H9 (cell line): ENCODE measurements around the gene TMEM161A. TPM values are rescaled to one million over a fixed set of nuclear protein-coding genes. Genes with fewer than 3 reads are reported as not detected.

ENCODE experiments used
- DNase-seq: peaks from one replicate; pipeline ENCODE4 v3.0.0-alpha.2; 2017
- H2AFZ ChIP-seq: one replicate; pipeline ENCODE4 v1.6.1; 2013; ENCODE audit warnings: mild to moderate bottlenecking, low read length, control low read depth, moderate library complexity
- H2AK5ac ChIP-seq: 2 replicates; pipeline ENCODE4 v1.6.1; 2013; ENCODE audit warnings: low read length, control low read depth, mixed read lengths; ENCODE audit not compliant: insufficient read length
- H2BK120ac ChIP-seq: one replicate; pipeline ENCODE4 v1.6.1; 2013; ENCODE audit warnings: low read depth, mild to moderate bottlenecking, low read length, control low read depth, inconsistent platforms; ENCODE audit not compliant: poor library complexity, severe bottlenecking
- H2BK12ac ChIP-seq: 2 replicates; pipeline ENCODE4 v1.6.1; 2013; ENCODE audit warnings: low read length, control low read depth, mixed read lengths, low read depth; ENCODE audit not compliant: insufficient read length
- H2BK15ac ChIP-seq: 2 replicates; pipeline ENCODE4 v1.6.1; 2013; ENCODE audit warnings: low read depth, low read length, control low read depth
- H2BK20ac ChIP-seq: one replicate; pipeline ENCODE4 v1.6.1; 2013; ENCODE audit warnings: low read depth, mild to moderate bottlenecking, low read length, control low read depth, inconsistent platforms; ENCODE audit not compliant: poor library complexity, severe bottlenecking
- H2BK5ac ChIP-seq: 2 replicates; pipeline ENCODE4 v1.6.1; 2013; ENCODE audit warnings: low read length, control low read depth, mixed read lengths; ENCODE audit not compliant: insufficient read length
- H3K14ac ChIP-seq: 2 replicates; pipeline ENCODE4 v1.6.1; 2013; ENCODE audit warnings: low read length, control low read depth; ENCODE audit not compliant: insufficient read depth
- H3K18ac ChIP-seq: 2 replicates; pipeline ENCODE4 v1.6.1; 2013; ENCODE audit warnings: low read depth, mild to moderate bottlenecking, mixed read lengths, low read length, control low read depth; ENCODE audit not compliant: insufficient read length
- H3K23ac ChIP-seq: 2 replicates; pipeline ENCODE4 v1.6.1; 2013; ENCODE audit warnings: low read length, control low read depth, mixed read lengths, low read depth; ENCODE audit not compliant: insufficient read length
- H3K23me2 ChIP-seq: 2 replicates; pipeline ENCODE4 v1.6.1; 2013; ENCODE audit warnings: low read depth, mild to moderate bottlenecking, mixed read lengths, low read length, control low read depth; ENCODE audit not compliant: insufficient read length, poor library complexity, severe bottlenecking
- H3K27ac ChIP-seq: 2 replicates; pipeline ENCODE4 v1.5.1; 2013; ENCODE audit warnings: low read length, control low read depth, mixed read lengths, low read depth; ENCODE audit not compliant: insufficient read length
- H3K27me3 ChIP-seq: 2 replicates; pipeline ENCODE4 v1.6.1; 2013; ENCODE audit warnings: low read length, control low read depth, inconsistent platforms; ENCODE audit not compliant: insufficient read depth
- H3K4ac ChIP-seq: 2 replicates; pipeline ENCODE4 v1.6.1; 2013; ENCODE audit warnings: low read depth, mild to moderate bottlenecking, control low read depth, inconsistent platforms, low read length, moderate library complexity
- H3K4me1 ChIP-seq: 2 replicates; pipeline ENCODE4 v1.6.1; 2013; ENCODE audit warnings: low read length, control low read depth, inconsistent platforms; ENCODE audit not compliant: insufficient read depth
- H3K4me2 ChIP-seq: 2 replicates; pipeline ENCODE4 v1.6.1; 2013; ENCODE audit warnings: low read length, control low read depth, mixed read lengths; ENCODE audit not compliant: insufficient read length, insufficient read depth
- H3K56ac ChIP-seq: 2 replicates; pipeline ENCODE4 v1.6.1; 2013; ENCODE audit warnings: low read depth, mild to moderate bottlenecking, mixed read lengths, low read length, control low read depth; ENCODE audit not compliant: insufficient read length
- H3K79me1 ChIP-seq: 2 replicates; pipeline ENCODE4 v1.6.1; 2013; ENCODE audit warnings: low read depth, mild to moderate bottlenecking, moderate library complexity, low read length, control low read depth, inconsistent platforms; ENCODE audit not compliant: insufficient read depth, poor library complexity, severe bottlenecking
- H3K79me2 ChIP-seq: 2 replicates; pipeline ENCODE4 v1.6.1; 2013; ENCODE audit warnings: low read length, control low read depth, inconsistent platforms; ENCODE audit not compliant: insufficient read depth
- H3K9ac ChIP-seq: 2 replicates; pipeline ENCODE4 v1.6.1; 2013; ENCODE audit warnings: low read length, control low read depth, mixed read lengths; ENCODE audit not compliant: insufficient read length; ENCODE audit errors: extremely low read depth
- H3K9me3 ChIP-seq: one replicate; pipeline ENCODE4 v1.6.1; 2013; ENCODE audit warnings: low read depth, low read length, inconsistent platforms; ENCODE audit not compliant: control insufficient read depth
- H3T11ph ChIP-seq: one replicate; pipeline ENCODE4 v1.6.1; 2013; ENCODE audit warnings: mild to moderate bottlenecking, low read length, control low read depth, inconsistent platforms
- H4K20me1 ChIP-seq: one replicate; pipeline ENCODE4 v1.6.1; 2013; ENCODE audit not compliant: control insufficient read depth, insufficient read length, insufficient read depth
- H4K5ac ChIP-seq: 2 replicates; pipeline ENCODE4 v1.6.1; 2013; ENCODE audit warnings: low read depth, mild to moderate bottlenecking, mixed read lengths, low read length, control low read depth; ENCODE audit not compliant: insufficient read length
- H4K8ac ChIP-seq: replicated peaks from 2 replicates; pipeline ENCODE4 v1.6.1; 2013; ENCODE audit warnings: low read length, control low read depth, mixed read lengths, low read depth; ENCODE audit not compliant: insufficient read length
- H4K91ac ChIP-seq: 2 replicates; pipeline ENCODE4 v1.6.1; 2013; ENCODE audit warnings: low read depth, mild to moderate bottlenecking, moderate library complexity, mixed read lengths, low read length, control low read depth; ENCODE audit not compliant: insufficient read length
- H3K27ac Mint-ChIP-seq, 3 experiments: 2 replicates in 2 of 3; 3 replicates in 1 of 3; pipeline ENCODE4 v1.8.0; 2020 to 2021; ENCODE audit warnings: mixed read lengths in 3 of 3, mild to moderate bottlenecking in 1 of 3, moderate library complexity in 1 of 3
- H3K27me3 Mint-ChIP-seq: 2 replicates; pipeline ENCODE4 v1.8.0; 2021; ENCODE audit warnings: low read depth, mild to moderate bottlenecking, moderate library complexity, mixed read lengths
- H3K36me3 Mint-ChIP-seq, 3 experiments: 2 replicates in 2 of 3; 3 replicates in 1 of 3; pipeline ENCODE4 v1.8.0; 2020 to 2021; ENCODE audit warnings: low read depth in 3 of 3, mixed read lengths in 3 of 3; ENCODE audit not compliant: insufficient read depth in 1 of 3
- H3K4me1 Mint-ChIP-seq, 2 experiments: 2 replicates each; pipeline ENCODE4 v1.8.0; 2020; ENCODE audit warnings: mixed read lengths in 2 of 2
- H3K4me3 Mint-ChIP-seq, 2 experiments: 2 replicates in 1 of 2; 3 replicates in 1 of 2; pipeline ENCODE4 v1.8.0; 2020 to 2021; ENCODE audit warnings: mild to moderate bottlenecking in 2 of 2, mixed read lengths in 2 of 2, moderate library complexity in 1 of 2
- H3K9me3 Mint-ChIP-seq, 2 experiments: 2 replicates in 1 of 2; 3 replicates in 1 of 2; pipeline ENCODE4 v1.8.0; 2020; ENCODE audit warnings: mild to moderate bottlenecking in 2 of 2, mixed read lengths in 2 of 2, moderate library complexity in 1 of 2
- CTCF ChIP-seq: fragments of 200-600 bp; sonication (generic); conservative IDR thresholded peaks from 3 replicates; pipeline ENCODE4 v1.8.0; 2021; ENCODE audit warnings: antibody characterized with exemption, mild to moderate bottlenecking
- WGBS: extraction: QIAGEN DNeasy Blood & Tissue Kit; methylation state at CpG from one replicate; pipeline ENCODE4 v1.1.7; 2013; ENCODE audit warnings: missing lambda C conversion rate, low lambda C conversion rate, mixed read lengths; ENCODE audit not compliant: insufficient read length; ENCODE audit errors: extremely low coverage; 5-methylcytosine and 5-hydroxymethylcytosine counted together
- total RNA-seq: library from RNA; stranded (reverse); gene quantifications from 2 replicates; pipeline ENCODE4 v1.2.1, GENCODE V29; 2021

The TMEM161A gene
- total RNA-seq, 1 experiment from 2014 or later = 40.9 TPM

DNA sequence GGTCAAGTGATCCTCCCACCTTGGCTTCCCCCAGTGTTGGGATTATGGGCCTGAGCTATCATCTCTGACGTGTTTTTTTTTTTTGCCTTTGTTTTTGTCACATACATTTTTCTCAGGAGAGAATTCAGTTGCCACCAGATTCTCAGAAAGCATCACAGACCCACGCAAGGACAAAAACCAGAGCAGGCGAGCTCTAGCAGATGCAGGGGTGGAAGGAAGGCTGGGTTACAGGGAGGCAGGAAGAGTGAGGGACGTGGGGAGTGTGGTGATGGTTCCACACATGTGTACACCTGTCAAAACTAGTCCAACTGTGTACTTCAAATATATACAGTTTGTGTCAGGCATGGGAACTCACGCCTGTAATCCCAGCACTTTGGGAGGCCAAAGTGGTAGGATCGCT is 4.3 kb downstream of the TMEM161A start:
- Histone ChIP-seq H2AFZ (no peak overlapping the region), H4K91ac (no peak overlapping the region), H3K9me3 (peaks cover 6% of the 10 kb centered on the region), H2BK20ac (no peak overlapping the region), H2BK5ac (no peak overlapping the region), H3K4ac (no peak overlapping the region), H3K27ac (no peak overlapping the region), H4K8ac (no peak overlapping the region), H3K9ac (no peak overlapping the region), H3K18ac (no peak overlapping the region), H4K5ac (no peak overlapping the region), H3K4me2 (no peak overlapping the region), H3K56ac (no peak overlapping the region), H3T11ph (no peak overlapping the region), H2BK12ac (no peak overlapping the region), H2BK15ac (no peak overlapping the region), H3K27me3 (no peaks in the 10 kb centered on the region; the same call in 1 of the 2 replicates), H3K79me1 (no peaks in the 10 kb centered on the region), H2AK5ac (no peak overlapping the region), H3K79me2 (no peaks in the 10 kb centered on the region), H4K20me1 (peaks cover 3% of the 10 kb centered on the region), H2BK120ac (no peak overlapping the region), H3K14ac (no peak overlapping the region), H3K23ac (no peak overlapping the region), H3K23me2 (peaks cover 14% of the 10 kb centered on the region), H3K4me1 (no peaks in the 10 kb centered on the region)
- Mint-ChIP-seq H3K4me3 (no peak overlapping the region; a peak in 1 of 5 replicates), H3K36me3 (peaks cover 20 to 30% (median 27%) of the 10 kb centered on the region in 3 experiments), H3K9me3 (peaks cover 16 to 17% of the 10 kb centered on the region in 2 experiments), H3K4me1 (peaks cover 14 to 15% of the 10 kb centered on the region in 2 experiments), H3K27me3 (peaks cover 15% of the 10 kb centered on the region), H3K27ac (no peak overlapping the region; a peak in 2 of 7 replicates)
- WGBS = no CpG with 5 or more reads among the region's 6 CpGs
- no peak for TF ChIP-seq CTCF
- DNase-seq = no peak
